Stimulated activated CD8-positive, alpha-beta memory T cell treated with anti-CD3 and anti-CD28 coated beads, Interleukin-15, amount 100 ng/mL, for 48 hours (primary cell): ENCODE measurements around the gene ZG16.
A peak's percentile ranks its signal among the peaks of the same experiment; 100 is the strongest.
"Not testable (repeated sequence)": the region's sequence is repeated elsewhere in the genome, so short reads cannot be mapped to it uniquely, and the experiment has no call there.

Experiments
- DNase-seq, 2 donors: peaks; one replicate each; pipeline ENCODE4 v3.0.0-alpha.2; 2020; ENCODE audit warnings: low read depth in 2 of 2

ZG16 gene

GRCh38 chr16:29777576-29778350 lies at the start of gene ZG16:
ZG16 (plus strand) TSS chr16:29778256; CDS start chr16:29779267, 1,011 bp downstream.
- no peak for DNase-seq

GRCh38 chr16:29729116-29729521 lies 48.9 kb upstream of the ZG16 start:
- no peak for DNase-seq

- no peak for DNase-seq
Measured at GRCh38 chr16:29730649-29731048, 47.4 kb upstream of the ZG16 start.

- DNase-seq = peak; percentile 71 to 73
Measured at GRCh38 chr16:29731768-29732601, 46.1 kb upstream of the ZG16 start.

GRCh38 chr16:29734786-29735185 lies 43.3 kb upstream of the ZG16 start:
- no peak for DNase-seq

- DNase-seq = no peak
Measured at GRCh38 chr16:29736112-29736511, 41.9 kb upstream of the ZG16 start.

GRCh38 chr16:29736764-29737163 lies 41.3 kb upstream of the ZG16 start:
- no peak for DNase-seq

GRCh38 chr16:29737713-29738112 lies 40.3 kb upstream of the ZG16 start:
- DNase-seq = no peak

- DNase-seq = no peak
Measured at GRCh38 chr16:29738514-29738913, 39.5 kb upstream of the ZG16 start.

GRCh38 chr16:29739927-29740629 lies 38.0 kb upstream of the ZG16 start:
- DNase-seq = not testable (repeated sequence)

- DNase-seq = not testable (repeated sequence)
Measured at GRCh38 chr16:29740630-29741015, 37.4 kb upstream of the ZG16 start.

GRCh38 chr16:29742683-29743275 lies 35.3 kb upstream of the ZG16 start:
- DNase-seq = no peak

GRCh38 chr16:29743475-29743826 lies 34.6 kb upstream of the ZG16 start:
- DNase-seq = no peak

- DNase-seq = no peak
Measured at GRCh38 chr16:29743827-29744531, 34.1 kb upstream of the ZG16 start.

- DNase-seq = no peak
Measured at GRCh38 chr16:29744541-29745101, 33.4 kb upstream of the ZG16 start.

- DNase-seq = peak; percentile 49 to 62
Measured at GRCh38 chr16:29745121-29745852, 32.8 kb upstream of the ZG16 start.

GRCh38 chr16:29745853-29746345 lies 32.2 kb upstream of the ZG16 start, which contains the start of gene C16orf54:
C16orf54 (minus strand) TSS chr16:29745990; CDS start chr16:29744951, 1,039 bp downstream.
- DNase-seq = peak; percentile 86 to 87

GRCh38 chr16:29746518-29746917 lies 31.5 kb upstream of the ZG16 start:
- not testable (repeated sequence) for DNase-seq

- no peak for DNase-seq
Measured at GRCh38 chr16:29747947-29748759, 29.9 kb upstream of the ZG16 start.
